Measurements from ENCODE around the gene SLC4A1. TPM values are rescaled to one million over a fixed set of nuclear protein-coding genes. Genes with fewer than 3 reads are reported as not detected.

Gene SLC4A1
- total and polyA plus RNA-seq, 2 experiments from 2014 or later: not detected

DNA sequence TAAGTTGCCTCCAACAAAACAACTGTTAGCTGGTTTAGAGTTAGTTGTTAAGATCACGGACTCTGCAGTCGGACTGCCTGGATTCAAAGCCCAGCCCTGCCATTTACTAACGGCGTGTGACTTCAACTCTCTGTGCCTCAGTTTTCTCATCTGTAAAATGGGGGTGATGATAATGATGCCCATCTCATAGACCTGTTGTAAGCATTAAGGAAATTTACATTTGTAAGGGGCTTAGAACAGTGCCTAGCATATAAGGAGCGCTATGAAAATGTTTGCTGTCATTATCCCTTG, 825 bp downstream of the SLC4A1 start (continued):
- no peak for TF ChIP-seq EZH2 (IDR thresholded peaks at IDR 0.05; ENCODE audit: low read depth, unreplicated experiment)
- TF ChIP-seq CREB1 (CRISPR knock-in tag; IDR thresholded peaks at IDR 0.05; ENCODE audit: low read depth): no peak
- TF ChIP-seq, protein P1, sequence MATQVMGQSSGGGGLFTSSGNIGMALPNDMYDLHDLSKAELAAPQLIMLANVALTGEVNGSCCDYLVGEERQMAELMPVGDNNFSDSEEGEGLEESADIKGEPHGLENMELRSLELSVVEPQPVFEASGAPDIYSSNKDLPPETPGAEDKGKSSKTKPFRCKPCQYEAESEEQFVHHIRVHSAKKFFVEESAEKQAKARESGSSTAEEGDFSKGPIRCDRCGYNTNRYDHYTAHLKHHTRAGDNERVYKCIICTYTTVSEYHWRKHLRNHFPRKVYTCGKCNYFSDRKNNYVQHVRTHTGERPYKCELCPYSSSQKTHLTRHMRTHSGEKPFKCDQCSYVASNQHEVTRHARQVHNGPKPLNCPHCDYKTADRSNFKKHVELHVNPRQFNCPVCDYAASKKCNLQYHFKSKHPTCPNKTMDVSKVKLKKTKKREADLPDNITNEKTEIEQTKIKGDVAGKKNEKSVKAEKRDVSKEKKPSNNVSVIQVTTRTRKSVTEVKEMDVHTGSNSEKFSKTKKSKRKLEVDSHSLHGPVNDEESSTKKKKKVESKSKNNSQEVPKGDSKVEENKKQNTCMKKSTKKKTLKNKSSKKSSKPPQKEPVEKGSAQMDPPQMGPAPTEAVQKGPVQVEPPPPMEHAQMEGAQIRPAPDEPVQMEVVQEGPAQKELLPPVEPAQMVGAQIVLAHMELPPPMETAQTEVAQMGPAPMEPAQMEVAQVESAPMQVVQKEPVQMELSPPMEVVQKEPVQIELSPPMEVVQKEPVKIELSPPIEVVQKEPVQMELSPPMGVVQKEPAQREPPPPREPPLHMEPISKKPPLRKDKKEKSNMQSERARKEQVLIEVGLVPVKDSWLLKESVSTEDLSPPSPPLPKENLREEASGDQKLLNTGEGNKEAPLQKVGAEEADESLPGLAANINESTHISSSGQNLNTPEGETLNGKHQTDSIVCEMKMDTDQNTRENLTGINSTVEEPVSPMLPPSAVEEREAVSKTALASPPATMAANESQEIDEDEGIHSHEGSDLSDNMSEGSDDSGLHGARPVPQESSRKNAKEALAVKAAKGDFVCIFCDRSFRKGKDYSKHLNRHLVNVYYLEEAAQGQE (IDR thresholded peaks at IDR 0.05; ENCODE audit: unreplicated experiment): no peak

DNA sequence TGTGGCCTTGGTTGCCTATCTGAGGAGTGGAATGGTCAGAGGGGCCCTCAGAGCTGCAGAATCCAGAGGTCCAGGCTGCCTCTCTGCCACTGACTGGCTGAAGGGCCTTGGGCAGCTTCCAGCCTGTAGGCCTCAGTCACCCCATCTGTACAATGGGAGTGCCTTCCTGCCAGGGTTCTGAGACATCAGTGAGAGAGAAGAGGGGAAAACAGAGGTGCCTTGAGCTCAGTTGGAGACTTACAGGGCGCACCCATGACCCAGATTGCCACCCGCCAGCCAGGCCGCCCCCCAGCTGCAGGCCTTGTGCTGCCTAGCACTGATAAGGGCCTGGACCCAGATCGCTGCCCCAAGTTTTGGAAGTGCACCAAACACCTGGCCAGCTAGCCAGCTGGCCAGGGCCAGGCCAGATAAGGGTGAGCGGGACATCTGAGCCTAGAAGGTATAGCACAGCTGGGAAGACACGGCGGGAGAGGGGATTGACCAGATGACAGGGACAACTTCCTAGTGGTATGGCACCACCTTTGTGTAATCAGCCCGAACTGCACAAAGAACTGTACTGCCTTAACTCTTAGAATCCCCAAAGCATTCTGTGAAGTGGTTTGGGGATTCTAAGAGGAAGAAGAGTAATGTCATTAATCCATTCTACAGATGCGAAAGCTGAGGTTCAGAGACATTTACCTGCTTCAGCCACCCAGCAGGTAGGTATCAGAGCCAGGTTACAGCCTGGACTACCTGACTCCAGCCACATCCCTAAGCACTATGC, 1.4 kb downstream of the SLC4A1 start:
- Mint-ChIP-seq H3K27me3 (ENCODE audit: insufficient read depth, low read depth, poor library complexity) (peaks cover 8% of the 10 kb centered on the region), H3K4me1 (peaks cover 5% of the 10 kb centered on the region; the same call in 1 of the 3 replicates), H3K9me3 (no peaks in the 10 kb centered on the region), H3K27ac (no peak overlapping the region), H3K4me3 (no peak overlapping the region), H3K36me3 (ENCODE audit: low read depth) (no peaks in the 10 kb centered on the region)
- no peak for ATAC-seq
- Histone ChIP-seq H3K4me3 (no peak overlapping the region), H4K20me1 (replicated peaks; ENCODE audit: insufficient read depth) (no peaks in the 10 kb centered on the region), H3K4me1 (ENCODE audit: insufficient read depth) (no peaks in the 10 kb centered on the region), H3K4me2 (no peak overlapping the region), H3K27ac (ENCODE audit: low read depth) (no peak overlapping the region), H3K36me3 (ENCODE audit: insufficient read depth) (no peaks in the 10 kb centered on the region), H2AFZ (no peak overlapping the region), H3F3A (replicated peaks; ENCODE audit: low read depth) (no peaks in the 10 kb centered on the region), H3K27me3 (ENCODE audit: insufficient read depth) (no peaks in the 10 kb centered on the region), H3K79me2 (replicated peaks; ENCODE audit: insufficient read depth) (no peaks in the 10 kb centered on the region), H3K9me2 (ENCODE audit: insufficient read depth) (no peaks in the 10 kb centered on the region)
- DNase-seq (ENCODE audit: low spot score): no peak
- TF ChIP-seq, protein P2, sequence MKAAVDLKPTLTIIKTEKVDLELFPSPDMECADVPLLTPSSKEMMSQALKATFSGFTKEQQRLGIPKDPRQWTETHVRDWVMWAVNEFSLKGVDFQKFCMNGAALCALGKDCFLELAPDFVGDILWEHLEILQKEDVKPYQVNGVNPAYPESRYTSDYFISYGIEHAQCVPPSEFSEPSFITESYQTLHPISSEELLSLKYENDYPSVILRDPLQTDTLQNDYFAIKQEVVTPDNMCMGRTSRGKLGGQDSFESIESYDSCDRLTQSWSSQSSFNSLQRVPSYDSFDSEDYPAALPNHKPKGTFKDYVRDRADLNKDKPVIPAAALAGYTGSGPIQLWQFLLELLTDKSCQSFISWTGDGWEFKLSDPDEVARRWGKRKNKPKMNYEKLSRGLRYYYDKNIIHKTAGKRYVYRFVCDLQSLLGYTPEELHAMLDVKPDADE (IDR thresholded peaks at IDR 0.05): no peak
- TF ChIP-seq EZH2 (IDR thresholded peaks at IDR 0.05; ENCODE audit: low read depth, unreplicated experiment): no peak
- no peak for TF ChIP-seq STAT1 (IDR thresholded peaks at IDR 0.05; ENCODE audit: unreplicated experiment)
- TF ChIP-seq, protein P1 (IDR thresholded peaks at IDR 0.05; ENCODE audit: unreplicated experiment): no peak
- TF ChIP-seq, protein P3, sequence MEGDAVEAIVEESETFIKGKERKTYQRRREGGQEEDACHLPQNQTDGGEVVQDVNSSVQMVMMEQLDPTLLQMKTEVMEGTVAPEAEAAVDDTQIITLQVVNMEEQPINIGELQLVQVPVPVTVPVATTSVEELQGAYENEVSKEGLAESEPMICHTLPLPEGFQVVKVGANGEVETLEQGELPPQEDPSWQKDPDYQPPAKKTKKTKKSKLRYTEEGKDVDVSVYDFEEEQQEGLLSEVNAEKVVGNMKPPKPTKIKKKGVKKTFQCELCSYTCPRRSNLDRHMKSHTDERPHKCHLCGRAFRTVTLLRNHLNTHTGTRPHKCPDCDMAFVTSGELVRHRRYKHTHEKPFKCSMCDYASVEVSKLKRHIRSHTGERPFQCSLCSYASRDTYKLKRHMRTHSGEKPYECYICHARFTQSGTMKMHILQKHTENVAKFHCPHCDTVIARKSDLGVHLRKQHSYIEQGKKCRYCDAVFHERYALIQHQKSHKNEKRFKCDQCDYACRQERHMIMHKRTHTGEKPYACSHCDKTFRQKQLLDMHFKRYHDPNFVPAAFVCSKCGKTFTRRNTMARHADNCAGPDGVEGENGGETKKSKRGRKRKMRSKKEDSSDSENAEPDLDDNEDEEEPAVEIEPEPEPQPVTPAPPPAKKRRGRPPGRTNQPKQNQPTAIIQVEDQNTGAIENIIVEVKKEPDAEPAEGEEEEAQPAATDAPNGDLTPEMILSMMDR (conservative IDR thresholded peaks at IDR 0.05; ENCODE audit: low read depth in 2 of 2): no peak
- TF ChIP-seq, protein P4, sequence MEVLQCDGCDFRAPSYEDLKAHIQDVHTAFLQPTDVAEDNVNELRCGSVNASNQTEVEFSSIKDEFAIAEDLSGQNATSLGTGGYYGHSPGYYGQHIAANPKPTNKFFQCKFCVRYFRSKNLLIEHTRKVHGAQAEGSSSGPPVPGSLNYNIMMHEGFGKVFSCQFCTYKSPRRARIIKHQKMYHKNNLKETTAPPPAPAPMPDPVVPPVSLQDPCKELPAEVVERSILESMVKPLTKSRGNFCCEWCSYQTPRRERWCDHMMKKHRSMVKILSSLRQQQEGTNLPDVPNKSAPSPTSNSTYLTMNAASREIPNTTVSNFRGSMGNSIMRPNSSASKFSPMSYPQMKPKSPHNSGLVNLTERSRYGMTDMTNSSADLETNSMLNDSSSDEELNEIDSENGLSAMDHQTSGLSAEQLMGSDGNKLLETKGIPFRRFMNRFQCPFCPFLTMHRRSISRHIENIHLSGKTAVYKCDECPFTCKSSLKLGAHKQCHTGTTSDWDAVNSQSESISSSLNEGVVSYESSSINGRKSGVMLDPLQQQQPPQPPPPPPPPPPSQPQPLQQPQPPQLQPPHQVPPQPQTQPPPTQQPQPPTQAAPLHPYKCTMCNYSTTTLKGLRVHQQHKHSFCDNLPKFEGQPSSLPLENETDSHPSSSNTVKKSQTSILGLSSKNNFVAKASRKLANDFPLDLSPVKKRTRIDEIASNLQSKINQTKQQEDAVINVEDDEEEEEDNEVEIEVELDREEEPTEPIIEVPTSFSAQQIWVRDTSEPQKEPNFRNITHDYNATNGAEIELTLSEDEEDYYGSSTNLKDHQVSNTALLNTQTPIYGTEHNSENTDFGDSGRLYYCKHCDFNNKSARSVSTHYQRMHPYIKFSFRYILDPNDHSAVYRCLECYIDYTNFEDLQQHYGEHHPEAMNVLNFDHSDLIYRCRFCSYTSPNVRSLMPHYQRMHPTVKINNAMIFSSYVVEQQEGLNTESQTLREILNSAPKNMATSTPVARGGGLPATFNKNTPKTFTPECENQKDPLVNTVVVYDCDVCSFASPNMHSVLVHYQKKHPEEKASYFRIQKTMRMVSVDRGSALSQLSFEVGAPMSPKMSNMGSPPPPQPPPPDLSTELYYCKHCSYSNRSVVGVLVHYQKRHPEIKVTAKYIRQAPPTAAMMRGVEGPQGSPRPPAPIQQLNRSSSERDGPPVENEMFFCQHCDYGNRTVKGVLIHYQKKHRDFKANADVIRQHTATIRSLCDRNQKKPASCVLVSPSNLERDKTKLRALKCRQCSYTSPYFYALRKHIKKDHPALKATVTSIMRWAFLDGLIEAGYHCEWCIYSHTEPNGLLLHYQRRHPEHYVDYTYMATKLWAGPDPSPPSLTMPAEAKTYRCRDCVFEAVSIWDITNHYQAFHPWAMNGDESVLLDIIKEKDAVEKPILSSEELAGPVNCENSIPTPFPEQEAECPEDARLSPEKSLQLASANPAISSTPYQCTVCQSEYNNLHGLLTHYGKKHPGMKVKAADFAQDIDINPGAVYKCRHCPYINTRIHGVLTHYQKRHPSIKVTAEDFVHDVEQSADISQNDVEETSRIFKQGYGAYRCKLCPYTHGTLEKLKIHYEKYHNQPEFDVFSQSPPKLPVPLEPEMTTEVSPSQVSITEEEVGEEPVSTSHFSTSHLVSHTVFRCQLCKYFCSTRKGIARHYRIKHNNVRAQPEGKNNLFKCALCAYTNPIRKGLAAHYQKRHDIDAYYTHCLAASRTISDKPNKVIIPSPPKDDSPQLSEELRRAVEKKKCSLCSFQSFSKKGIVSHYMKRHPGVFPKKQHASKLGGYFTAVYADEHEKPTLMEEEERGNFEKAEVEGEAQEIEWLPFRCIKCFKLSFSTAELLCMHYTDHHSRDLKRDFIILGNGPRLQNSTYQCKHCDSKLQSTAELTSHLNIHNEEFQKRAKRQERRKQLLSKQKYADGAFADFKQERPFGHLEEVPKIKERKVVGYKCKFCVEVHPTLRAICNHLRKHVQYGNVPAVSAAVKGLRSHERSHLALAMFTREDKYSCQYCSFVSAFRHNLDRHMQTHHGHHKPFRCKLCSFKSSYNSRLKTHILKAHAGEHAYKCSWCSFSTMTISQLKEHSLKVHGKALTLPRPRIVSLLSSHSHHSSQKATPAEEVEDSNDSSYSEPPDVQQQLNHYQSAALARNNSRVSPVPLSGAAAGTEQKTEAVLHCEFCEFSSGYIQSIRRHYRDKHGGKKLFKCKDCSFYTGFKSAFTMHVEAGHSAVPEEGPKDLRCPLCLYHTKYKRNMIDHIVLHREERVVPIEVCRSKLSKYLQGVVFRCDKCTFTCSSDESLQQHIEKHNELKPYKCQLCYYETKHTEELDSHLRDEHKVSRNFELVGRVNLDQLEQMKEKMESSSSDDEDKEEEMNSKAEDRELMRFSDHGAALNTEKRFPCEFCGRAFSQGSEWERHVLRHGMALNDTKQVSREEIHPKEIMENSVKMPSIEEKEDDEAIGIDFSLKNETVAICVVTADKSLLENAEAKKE (CRISPR knock-in tag; IDR thresholded peaks at IDR 0.05): no peak

All from GM23338 (cell line).